GM10266 (cell line): Measurements from ENCODE around the gene SLC12A2.
A peak's percentile ranks its signal among the peaks of the same experiment; 100 is the strongest.

Source experiments
- DNase-seq: peaks from one replicate; pipeline ENCODE4 v3.0.0; 2012; ENCODE audit errors: extremely low spot score
- CTCF ChIP-seq: IDR thresholded peaks from 2 replicates; pipeline ENCODE4 v1.5.1; 2012; ENCODE audit warnings: mild to moderate bottlenecking, low read depth; ENCODE audit not compliant: control insufficient read depth, insufficient read depth; ENCODE audit errors: missing control alignments

The SLC12A2 gene

DNA sequence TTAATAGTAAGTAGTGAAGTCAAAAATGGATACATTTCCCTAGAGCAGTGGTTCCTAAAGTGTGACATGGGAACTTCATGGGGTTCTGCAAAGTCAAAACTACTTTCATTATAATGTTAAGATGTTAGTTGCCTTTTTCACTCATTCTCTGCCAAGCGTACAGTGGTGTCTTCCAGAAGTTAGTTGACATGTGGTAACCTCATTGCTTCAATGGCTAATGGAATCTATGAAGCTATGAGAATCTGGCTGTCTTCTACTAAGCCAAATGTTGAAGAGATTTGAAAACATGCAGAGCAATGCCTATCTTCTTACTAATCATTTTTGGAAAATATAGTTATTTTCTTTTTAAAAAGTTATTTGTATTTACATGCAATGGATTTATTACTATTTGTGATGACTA, 111.8 kb downstream of the SLC12A2 start:
- no peak for TF ChIP-seq CTCF
- no peak for DNase-seq

GRCh38 chr5:128196080-128196479, 112.5 kb downstream of the SLC12A2 start:
- no peak for TF ChIP-seq CTCF

DNA sequence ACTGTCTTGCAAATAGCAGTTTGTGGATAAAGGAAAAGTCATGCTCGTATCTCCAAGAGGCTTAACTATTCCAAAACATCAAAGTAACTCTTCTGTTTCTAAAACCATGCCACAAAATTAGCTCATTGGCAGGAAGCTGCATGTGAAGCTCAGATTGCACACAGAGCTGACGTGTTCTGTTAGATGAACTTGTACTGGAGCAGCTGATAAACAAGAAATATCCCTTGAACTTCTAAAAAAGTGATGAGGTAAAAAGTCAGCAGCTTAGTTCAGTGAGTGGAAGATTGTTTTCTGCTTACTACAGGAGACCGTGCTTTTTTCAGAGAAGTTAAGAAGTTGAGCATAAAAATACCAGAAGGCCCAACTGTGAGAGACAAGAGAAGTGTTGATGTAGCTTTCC, 113.2 kb downstream of the SLC12A2 start:
- DNase-seq: no peak
- TF ChIP-seq CTCF: no peak

More at GRCh38 chr5:128196080-128196479, 112.5 kb downstream of the SLC12A2 start:
- no peak for DNase-seq

- no peak for TF ChIP-seq CTCF
Measured at GRCh38 chr5:128197896-128198522, 114.4 kb downstream of the SLC12A2 start.

GRCh38 chr5:128199104-128199503, 115.5 kb downstream of the SLC12A2 start:
- DNase-seq: no peak
- no peak for TF ChIP-seq CTCF

More at GRCh38 chr5:128197896-128198522, 114.4 kb downstream of the SLC12A2 start:
- DNase-seq: no peak

DNA sequence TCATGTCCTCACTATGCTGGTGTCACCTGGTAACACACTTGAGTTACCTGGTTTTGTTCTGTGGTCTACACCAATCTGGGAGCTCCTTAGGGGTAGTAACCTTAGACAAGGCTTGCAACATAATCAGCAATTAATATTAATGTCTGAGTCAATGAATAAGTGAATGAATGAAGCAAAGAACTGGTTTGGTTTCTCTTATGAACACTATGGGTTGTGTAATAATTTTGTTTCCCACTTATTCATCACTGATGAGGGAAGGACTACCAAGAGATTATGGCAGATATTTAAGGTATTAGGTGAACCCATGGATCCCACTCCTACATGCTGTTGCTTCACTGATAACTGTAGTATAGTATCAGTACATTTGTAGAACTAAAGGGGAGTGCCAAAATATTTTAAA, 116.0 kb downstream of the SLC12A2 start:
- DNase-seq: no peak
- TF ChIP-seq CTCF: no peak

DNA sequence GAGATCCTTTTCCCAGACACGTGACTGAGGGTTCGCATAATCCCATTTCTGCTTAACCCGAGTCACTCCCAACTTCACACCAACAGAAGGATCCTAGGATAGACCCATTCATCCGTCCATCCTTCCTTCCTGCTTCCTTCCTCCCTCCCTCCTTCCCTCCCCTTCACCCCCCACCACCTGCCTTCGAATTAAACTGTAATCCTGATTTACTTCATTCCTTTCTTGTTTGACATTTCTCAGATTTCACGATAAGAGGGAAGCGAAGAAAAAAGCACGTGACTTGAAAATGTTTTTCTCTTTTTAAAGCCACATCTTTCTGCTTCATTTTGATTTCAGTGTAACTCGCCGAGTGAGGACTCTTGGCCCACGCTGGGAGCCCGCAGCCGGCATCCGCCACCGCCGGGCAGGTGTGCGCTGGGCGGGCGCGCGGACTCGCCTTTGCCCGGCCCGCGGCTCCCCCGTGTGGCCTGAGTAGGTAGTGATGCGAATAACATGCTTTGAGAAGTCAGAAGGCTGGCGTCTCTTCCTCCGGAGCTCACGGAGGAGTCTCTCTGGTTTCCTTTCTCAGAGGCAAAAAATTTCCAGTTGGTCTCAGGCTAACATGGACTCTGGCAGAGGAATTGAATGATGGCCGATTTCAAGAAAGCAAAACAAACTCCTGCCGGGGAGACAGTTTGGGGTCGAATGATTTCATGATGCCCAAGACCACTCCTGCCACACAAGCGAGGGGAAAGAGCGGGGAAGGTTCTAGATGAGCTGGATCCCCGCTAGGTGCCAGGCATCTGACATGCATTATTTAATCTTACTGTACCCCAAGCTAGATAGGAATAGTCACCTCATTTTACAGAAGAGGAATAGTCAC, 117.7 kb downstream of the SLC12A2 start:
- DNase-seq: peak; percentile 81

More for the DNA sequence above, 117.7 kb downstream of the SLC12A2 start:
- TF ChIP-seq CTCF: peak; percentile 88
